HG03060 (cell line): ENCODE data around the gene ABCA13.
"Not testable (repeated sequence)": the region's sequence is repeated elsewhere in the genome, so short reads cannot be mapped to it uniquely, and the experiment has no call there.

Source experiments
- ATAC-seq: cut with Tn5 transposase; IDR thresholded peaks from one replicate; pipeline ENCODE4 v1.9.1; 2021; ENCODE audit warnings: low read depth, moderate number of reproducible peaks; ENCODE audit not compliant: unreplicated experiment

ABCA13 gene, protein sequence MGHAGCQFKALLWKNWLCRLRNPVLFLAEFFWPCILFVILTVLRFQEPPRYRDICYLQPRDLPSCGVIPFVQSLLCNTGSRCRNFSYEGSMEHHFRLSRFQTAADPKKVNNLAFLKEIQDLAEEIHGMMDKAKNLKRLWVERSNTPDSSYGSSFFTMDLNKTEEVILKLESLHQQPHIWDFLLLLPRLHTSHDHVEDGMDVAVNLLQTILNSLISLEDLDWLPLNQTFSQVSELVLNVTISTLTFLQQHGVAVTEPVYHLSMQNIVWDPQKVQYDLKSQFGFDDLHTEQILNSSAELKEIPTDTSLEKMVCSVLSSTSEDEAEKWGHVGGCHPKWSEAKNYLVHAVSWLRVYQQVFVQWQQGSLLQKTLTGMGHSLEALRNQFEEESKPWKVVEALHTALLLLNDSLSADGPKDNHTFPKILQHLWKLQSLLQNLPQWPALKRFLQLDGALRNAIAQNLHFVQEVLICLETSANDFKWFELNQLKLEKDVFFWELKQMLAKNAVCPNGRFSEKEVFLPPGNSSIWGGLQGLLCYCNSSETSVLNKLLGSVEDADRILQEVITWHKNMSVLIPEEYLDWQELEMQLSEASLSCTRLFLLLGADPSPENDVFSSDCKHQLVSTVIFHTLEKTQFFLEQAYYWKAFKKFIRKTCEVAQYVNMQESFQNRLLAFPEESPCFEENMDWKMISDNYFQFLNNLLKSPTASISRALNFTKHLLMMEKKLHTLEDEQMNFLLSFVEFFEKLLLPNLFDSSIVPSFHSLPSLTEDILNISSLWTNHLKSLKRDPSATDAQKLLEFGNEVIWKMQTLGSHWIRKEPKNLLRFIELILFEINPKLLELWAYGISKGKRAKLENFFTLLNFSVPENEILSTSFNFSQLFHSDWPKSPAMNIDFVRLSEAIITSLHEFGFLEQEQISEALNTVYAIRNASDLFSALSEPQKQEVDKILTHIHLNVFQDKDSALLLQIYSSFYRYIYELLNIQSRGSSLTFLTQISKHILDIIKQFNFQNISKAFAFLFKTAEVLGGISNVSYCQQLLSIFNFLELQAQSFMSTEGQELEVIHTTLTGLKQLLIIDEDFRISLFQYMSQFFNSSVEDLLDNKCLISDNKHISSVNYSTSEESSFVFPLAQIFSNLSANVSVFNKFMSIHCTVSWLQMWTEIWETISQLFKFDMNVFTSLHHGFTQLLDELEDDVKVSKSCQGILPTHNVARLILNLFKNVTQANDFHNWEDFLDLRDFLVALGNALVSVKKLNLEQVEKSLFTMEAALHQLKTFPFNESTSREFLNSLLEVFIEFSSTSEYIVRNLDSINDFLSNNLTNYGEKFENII (N-terminal part only)

DNA sequence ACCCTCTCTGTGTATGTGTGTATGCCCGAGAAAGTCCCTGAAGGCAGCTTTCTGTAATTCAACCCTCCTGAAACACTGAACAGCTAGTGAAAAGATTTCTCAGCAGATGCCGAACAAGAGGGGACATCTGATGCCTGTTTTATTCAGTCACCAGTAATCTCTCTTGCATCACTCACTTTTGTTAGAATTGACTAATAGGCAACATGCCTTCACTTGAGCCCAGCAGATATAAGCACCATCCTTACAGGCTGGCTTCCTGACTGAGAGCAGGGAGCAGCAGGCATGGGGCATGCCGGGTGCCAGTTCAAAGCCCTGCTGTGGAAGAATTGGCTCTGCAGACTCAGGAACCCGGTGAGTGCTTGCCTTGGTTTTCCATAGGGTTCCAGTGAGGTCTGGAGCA is at the start of gene ABCA13:
Gene ABCA13, plus strand, starts transcription at position 257 of the 400 bp plus-strand sequence. Its CDS starts 26 bp downstream, at position 283.
- ATAC-seq: no peak

DNA sequence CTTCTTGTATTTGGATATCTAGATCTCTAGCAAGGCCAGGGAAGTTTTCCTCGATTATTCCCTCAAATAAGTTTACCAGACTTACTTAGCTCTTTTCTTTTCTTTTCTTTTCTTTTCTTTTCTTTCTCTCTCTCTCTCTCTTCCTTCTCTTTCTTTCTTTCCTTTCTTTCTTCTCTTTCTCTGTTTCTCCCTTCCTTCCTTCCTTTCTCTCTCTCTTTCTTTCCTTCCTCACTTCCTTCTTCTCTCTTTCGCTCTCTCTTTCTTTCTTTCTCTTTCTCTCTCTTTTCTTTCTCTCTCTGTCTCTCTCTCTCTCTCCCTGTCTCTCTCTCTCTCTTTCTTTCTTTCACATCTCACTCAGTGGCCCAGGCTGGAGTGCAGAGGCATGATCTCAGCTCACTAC is 45.2 kb upstream of the ABCA13 start:
- ATAC-seq: no peak

DNA sequence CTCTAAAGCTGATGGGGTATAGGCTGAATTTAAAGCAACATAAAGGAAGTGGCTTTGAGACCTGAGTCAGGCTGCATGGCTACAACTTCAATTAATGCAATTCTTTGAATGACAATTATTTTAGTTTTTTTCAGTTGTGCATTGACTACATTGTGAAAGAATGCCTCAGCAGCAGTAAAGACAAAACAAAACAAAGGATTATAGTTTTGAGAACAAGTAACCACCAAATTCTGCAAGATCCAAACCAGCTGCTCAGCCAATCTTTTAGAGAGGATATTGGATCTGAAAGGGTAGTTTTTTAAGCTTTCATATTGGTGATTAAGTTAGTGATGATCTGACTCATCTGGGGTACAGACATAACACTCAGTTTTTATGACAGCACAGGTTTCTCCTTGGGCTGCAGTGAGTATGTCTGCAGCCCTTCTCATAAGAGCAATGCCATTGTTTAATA is 40.6 kb upstream of the ABCA13 start:
- no peak for ATAC-seq

DNA sequence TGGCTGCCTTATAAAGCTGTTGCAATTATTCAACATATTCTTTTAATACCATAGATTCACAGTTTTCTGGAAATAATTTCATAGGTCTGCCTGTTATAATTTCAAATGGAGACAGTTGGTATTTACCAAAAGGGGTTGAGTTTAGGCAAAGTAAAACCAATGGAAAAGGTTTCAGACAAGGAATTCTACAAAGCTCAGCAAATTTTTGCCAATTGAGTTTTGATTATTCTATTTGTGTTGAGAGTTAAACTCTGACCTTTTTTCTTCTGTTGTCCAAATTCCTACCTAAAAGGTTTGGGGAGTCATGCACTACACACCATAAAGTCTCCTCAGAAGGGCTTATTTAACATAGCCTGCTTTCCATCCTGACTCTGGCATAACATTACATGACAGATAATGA is 38.5 kb upstream of the ABCA13 start:
- ATAC-seq: no peak

DNA sequence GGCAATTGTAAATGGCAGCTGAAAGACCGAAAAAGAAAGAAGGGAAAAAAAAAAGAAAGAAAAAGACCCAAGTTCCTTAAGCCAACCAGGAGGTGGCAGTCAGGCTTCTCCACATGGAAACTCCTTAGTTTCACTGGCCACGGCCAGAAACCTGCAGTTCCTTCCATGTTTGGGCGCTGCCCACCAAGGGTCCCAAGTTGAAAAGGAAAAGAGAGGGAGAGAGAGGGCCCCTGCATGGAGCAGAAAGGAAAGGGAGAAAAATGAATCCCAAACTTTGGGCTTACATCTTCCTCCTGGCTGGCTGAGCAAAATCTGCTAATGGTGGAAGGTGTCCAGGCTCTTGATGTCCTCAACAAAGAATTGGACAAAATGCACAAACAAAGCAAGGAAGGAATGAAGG is 31.8 kb upstream of the ABCA13 start:
- ATAC-seq: no peak

DNA sequence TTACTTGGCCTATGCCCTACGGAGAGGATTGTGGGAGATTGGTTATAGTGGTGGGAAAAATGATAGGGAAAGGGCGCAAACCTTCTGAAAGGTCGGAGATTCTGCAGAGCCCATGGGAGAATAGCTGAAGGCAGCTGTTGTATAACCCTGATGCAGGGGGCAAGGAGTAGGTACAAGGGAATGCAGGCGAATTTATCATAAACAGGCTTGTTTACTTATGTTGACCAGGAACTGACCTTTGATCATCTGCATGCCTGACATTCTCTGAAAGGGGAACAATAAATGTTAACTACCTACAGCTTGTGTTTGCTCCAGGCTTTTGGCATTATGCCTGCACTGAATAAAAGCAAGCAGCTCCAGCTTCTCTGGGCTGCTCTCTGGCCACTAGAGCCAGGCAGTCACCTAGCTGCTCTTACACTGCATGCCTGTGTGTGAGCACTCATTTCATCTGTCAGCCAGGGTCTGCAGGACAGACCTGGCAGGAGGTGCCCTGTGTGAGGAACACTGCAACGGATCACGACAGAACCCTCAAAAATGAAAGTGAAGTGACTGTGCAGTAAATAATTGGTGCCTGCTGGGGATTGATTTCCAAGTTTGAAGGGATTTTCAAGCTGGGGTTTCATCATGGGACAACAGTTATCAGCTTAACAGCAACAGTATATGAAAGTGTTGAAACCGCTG is 31.1 kb upstream of the ABCA13 start:
- no peak for ATAC-seq

DNA sequence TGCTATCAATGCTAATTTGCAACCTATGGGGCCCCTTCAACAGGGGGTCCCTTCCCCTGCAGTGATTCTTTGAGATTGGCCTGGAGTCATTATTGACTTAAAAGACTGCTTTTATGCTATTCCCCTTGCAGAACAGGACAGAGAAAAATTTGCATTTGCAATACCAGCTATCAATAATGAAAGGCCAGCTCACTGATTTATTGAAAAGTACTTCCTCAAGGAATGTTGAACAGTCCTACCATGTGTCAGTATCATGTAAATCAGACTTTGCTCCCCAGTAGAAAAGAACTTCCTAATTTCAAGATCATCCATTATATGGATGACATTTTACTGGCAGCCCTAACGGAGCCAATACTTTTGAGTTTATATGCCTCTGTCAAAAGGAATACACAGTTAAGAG is 29.7 kb upstream of the ABCA13 start:
- no peak for ATAC-seq

DNA sequence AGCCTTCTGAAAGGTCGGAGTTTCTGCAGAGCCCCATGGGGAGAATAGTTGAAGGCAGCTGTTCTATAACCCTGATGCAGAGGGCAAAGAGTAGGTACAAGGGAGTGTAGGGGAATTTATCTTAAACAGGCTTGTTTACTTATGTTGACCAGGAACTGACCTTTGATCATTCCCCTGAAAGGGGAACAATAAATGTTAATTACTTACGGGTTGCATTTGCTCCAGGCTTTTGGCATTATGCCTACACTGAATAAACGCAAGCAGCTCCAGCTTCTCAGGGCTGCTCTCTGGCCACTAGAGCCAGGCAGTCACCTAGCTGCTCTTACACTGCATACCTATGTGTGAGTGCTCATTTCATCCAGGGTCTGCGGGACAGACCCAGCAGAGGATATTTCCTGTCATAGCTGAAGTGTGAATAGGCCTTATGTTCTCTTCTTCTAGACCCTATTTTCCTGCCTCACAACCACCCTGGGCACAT is 26.9 kb upstream of the ABCA13 start:
- ATAC-seq: no peak

DNA sequence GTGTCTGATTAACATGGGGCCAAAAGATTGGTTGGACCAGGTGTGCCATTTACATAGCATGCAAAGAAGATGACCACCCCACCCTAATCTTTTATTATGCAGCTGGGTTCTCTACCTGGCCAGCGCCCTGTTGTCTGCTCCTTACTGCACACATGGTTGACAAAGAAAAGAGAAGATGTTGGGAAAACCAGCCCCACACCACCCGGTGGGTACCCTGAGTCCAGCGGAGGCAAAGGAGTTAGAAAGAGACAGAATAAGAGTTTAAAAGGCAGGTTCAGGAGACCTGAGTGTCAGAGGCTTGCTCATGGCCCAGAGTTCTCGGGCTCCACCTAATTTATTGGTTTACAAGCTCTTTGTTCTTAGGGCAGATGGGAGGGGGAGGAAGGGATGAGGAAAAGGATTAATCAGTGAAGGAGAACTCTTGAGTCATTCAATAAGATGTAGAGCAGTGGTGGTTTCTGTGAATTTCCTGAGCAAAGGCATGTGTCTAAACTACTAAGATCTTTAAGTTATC is 24.1 kb upstream of the ABCA13 start:
- ATAC-seq: no peak

DNA sequence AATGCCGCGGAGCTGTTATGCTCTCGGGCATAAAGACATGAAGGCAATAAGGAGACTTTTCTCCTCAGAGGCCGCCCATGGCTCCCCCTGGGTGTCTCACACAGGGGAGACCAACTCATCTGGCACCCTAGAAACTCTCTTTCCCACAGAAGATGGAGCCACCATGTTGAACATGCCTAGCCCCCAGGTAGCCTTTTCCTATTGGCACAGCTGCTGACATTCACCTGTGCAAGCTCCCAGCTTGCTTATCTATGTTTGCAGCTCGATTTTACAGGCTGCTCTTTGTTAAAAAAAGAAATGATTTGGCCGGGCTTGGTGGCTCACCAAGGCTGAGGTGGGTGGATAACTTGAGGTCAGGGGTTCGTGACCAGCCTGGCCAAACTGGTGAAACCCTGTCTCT is 23.6 kb upstream of the ABCA13 start:
- not testable (repeated sequence) for ATAC-seq

DNA sequence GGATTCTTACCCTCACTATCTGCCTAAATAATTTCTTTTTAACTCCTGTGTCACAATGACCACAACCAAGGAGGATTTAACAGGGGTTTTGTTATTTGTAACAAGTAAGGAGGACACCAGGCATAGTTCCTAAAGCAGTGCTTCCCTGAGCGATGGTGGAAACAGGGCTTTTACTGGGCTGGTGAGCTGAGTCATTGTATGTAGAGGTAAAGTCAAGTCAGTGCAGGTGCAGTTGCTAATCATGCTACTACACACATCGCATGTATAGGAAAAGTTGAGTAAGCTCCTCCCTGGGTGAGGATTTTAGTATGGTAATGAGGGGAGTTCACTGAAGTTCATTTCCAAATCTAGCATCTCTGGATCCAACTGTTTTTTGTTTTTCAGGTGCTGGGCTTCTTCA is 22.9 kb upstream of the ABCA13 start:
- ATAC-seq: no peak

DNA sequence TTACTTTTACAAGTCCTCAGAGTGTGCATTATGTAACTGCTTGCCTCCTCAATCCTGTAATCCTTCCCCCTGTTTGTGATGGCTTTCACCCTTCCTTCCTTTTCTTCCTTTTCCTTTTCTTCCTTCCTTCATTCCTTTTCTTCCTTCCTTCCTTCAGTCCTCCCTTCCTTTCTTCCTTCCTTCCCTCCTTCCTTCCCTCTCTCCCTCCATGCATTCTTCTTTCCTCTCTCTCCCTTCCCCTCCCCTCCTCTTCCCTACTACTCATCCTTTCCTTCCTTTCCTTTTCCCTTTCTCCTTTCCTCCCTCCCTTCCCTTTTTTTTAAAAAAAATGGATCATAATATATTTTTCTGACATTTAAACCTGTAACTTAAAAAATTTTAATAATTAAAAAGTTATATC is 22.2 kb upstream of the ABCA13 start:
- no peak for ATAC-seq

DNA sequence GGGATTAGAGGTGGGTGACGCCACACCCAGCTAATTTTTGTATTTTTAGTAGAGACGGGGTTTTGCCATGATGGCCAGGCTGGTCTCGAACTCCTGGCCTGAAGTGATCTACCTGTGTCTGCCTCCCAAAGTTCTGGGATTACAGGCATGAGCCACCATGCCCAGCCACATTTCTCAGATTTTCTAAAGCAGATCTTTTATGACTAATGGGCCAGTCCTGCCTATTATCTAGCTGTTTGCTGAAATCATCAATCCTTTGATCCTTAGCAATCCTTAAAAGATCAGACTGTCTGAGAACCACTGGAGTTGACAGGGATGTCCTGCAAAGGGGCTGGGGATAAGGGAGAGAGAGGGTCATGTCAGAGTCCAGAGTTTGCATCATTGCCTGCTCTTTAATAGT is 21.2 kb upstream of the ABCA13 start:
- no peak for ATAC-seq

DNA sequence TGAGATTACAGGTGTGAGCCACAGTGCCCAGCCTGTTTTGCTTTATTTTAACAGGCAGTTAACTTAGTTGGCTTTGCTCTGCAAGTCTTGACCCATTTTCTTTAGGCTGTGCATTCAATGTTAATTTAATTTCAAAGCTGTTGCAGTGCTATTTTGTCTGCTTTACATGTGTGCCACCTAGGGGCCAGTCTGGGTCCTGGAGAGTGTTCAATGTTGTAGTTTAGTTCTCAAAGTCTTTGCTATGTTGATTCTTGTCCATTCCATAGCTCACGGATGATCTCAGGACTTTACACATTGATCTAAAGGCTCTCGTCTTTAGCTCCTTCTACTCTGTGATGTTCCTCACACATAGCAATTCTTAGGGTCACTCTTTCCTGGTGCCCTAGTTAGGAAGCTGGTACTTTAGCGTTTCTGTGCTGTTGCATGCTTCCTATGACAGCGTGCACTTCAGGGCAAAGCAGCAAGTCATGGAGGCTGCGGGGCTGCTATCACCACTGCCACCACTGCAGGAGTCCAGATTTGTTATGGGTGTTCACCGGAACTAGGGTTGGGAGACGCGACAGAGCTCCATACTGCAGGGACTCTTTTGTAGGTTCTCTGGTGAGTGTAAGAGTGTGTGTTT is 16.4 kb upstream of the ABCA13 start:
- ATAC-seq: no peak

DNA sequence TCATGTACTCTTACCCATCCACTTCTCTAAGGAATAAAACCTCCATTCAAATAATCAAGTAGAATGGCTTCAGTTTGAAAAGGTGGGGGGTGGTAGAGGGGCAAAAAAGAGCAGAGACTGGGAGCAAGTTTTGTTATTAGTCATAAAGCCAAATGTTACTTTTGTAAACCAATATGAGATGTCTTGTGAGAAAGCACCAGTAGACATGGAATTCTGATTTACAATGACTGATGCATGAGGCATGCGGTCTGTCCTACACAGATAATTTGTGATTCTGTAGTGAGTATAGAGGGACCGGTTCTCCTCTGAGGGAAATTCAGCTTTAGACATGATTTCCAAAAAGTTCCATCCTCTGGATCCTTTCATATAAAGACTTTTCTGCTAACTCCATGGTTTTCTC is 12.9 kb upstream of the ABCA13 start:
- ATAC-seq: no peak

DNA sequence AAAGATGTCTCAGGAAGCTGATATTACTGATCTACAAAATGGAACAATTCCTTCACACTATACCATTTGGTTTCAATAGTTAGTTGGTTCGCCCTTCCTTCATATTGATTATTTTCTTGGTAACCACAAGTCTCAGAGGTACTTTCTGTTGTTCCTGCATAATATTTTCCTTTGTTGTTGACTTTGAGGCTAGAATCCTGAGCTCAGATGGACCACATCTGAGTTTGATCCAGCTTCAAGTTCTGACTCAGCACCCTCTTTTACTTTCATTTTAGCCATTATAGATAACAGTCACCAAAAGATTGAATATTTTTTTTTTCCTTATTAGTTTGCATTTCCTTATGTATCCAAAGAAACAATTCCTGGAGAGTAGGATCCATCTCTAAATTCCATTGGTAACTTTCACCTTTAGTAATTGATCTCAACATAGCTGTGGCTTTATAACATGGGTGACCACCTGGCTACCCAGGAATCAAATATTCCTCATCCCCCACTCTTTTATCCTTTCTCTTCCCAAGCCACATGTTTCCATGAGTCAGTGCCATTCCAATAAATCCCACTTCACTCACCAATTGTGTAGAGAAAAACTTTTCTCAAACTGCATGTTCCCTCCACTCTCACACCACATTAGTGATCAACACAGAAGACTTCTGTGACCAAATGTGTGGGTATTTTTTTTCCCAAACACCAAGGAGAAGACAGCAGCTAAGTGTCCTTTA is 9.7 kb upstream of the ABCA13 start:
- ATAC-seq: no peak

DNA sequence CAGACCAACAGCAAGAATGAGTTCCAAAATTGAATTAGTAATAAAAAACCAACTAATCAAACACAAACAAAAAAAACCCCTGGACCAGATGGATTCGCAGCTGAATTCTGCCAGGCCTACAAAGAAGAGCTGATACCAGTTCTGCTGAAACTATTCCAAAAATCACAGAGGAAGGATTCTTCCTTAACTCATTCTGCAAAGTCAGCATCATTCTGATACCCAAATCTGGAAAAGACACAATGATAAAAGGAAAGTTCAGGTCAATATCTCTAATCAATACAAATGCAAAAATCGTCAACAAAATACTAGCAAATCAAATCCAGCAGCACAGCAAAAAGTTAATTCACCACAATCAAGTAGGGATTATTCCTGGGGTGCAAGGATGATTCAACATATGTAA is 6.1 kb upstream of the ABCA13 start:
- no peak for ATAC-seq

DNA sequence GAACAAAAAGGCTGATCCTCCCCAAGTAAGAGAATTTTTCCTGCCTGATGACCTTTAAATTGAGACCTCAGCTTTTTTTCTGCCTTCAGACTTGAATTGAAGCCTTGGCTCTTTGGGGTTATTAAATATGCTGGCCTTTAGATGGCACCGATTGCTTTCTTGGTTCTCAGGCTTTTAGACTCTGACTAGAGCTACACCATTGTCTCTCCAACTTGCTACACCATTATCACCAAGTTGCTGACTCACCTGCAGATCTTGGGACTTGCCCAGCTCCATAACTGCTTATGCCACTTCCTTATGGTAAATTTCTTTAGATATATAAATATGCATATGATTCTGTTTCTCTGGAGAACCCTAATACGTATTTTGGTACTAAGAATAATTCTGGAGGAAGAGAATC is 3.1 kb upstream of the ABCA13 start:
- ATAC-seq: no peak

DNA sequence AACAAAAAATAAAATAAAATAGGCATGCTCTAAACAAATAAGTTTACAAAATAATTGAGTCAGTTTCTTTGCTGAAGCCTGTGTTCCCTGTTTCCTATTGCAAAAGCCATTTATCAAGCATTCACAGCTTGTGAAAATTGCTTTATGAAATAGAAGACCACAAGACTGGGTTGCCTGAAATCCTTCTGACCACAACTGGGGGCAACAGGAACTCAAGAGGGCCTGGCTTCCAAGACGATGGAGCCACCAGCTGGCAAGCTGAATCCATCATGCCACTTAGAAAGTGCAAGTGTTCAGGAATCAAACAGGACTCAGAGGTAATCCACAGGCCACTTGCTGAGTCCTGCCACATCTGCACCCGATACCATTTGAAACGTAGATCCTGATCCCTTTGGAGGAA is 752 bp upstream of the ABCA13 start:
- no peak for ATAC-seq
